GM23248 (cell line): ENCODE measurements around the gene GOLGA2. TPM values are rescaled to one million over a fixed set of nuclear protein-coding genes. Genes with fewer than 3 reads are reported as not detected.
A peak's percentile ranks its signal among the peaks of the same experiment; 100 is the strongest.
"Not testable (repeated sequence)": the region's sequence is repeated elsewhere in the genome, so short reads cannot be mapped to it uniquely, and the experiment has no call there.

Experiments used
- DNase-seq: peaks from one replicate; pipeline ENCODE4 v3.0.0-alpha.2; 2015
- H2AFZ ChIP-seq: fragments of 200-600 bp; sonication (generic); 2 replicates; pipeline ENCODE4 v1.6.1; 2016; ENCODE audit warnings: antibody characterized with exemption
- H3F3A ChIP-seq: fragments of 200-600 bp; sonication (generic); 2 replicates; pipeline ENCODE4 v1.6.1; 2016; ENCODE audit warnings: mild to moderate bottlenecking, antibody characterized with exemption, mixed run types; ENCODE audit not compliant: insufficient read depth
- H3K27ac ChIP-seq: fragments of 200-600 bp; sonication (generic); 2 replicates; pipeline ENCODE4 v1.5.1; 2016; ENCODE audit warnings: mild to moderate bottlenecking
- H3K27me3 ChIP-seq: fragments of 200-600 bp; sonication (generic); replicated peaks from 2 replicates; pipeline ENCODE4 v1.6.1; 2016; ENCODE audit warnings: mild to moderate bottlenecking; ENCODE audit not compliant: insufficient read depth
- H3K36me3 ChIP-seq: fragments of 200-600 bp; sonication (generic); 2 replicates; pipeline ENCODE4 v1.6.1; 2016; ENCODE audit warnings: low read depth, mild to moderate bottlenecking
- H3K4me1 ChIP-seq: fragments of 200-600 bp; sonication (generic); 2 replicates; pipeline ENCODE4 v1.6.1; 2016; ENCODE audit warnings: mild to moderate bottlenecking; ENCODE audit not compliant: insufficient read depth
- H3K4me2 ChIP-seq: fragments of 200-600 bp; sonication (generic); one replicate; pipeline ENCODE4 v1.6.1; 2016; ENCODE audit warnings: mild to moderate bottlenecking; ENCODE audit not compliant: unreplicated experiment
- H3K4me3 ChIP-seq: fragments of 200-600 bp; sonication (generic); 2 replicates; pipeline ENCODE4 v1.5.1; 2016; ENCODE audit warnings: mild to moderate bottlenecking
- H3K79me2 ChIP-seq: fragments of 200-600 bp; sonication (generic); 2 replicates; pipeline ENCODE4 v1.6.1; 2016; ENCODE audit warnings: mild to moderate bottlenecking; ENCODE audit not compliant: insufficient read depth
- H3K9ac ChIP-seq: fragments of 200-600 bp; sonication (generic); 2 replicates; pipeline ENCODE4 v1.6.1; 2016; ENCODE audit warnings: mild to moderate bottlenecking
- H3K9me2 ChIP-seq: fragments of 200-600 bp; sonication (generic); 2 replicates; pipeline ENCODE4 v1.6.1; 2016; ENCODE audit warnings: mixed run types, mild to moderate bottlenecking, moderate library complexity; ENCODE audit not compliant: insufficient read depth
- H3K9me3 ChIP-seq: fragments of 200-600 bp; sonication (generic); one replicate; pipeline ENCODE4 v1.6.1; 2017; ENCODE audit warnings: low read depth
- H4K20me1 ChIP-seq: fragments of 200-600 bp; sonication (generic); 2 replicates; pipeline ENCODE4 v1.6.0; 2016; ENCODE audit not compliant: insufficient read depth
- EZH2 ChIP-seq: fragments of 200-600 bp; sonication (generic); IDR thresholded peaks from 2 replicates; pipeline ENCODE4 v1.6.1; 2018; ENCODE audit warnings: antibody characterized with exemption, mild to moderate bottlenecking; ENCODE audit not compliant: insufficient read depth, poor library complexity, severe bottlenecking
- EZH2phosphoT487 ChIP-seq: fragments of 200-600 bp; sonication (generic); IDR thresholded peaks from 2 replicates; pipeline ENCODE4 v1.6.1; 2018; ENCODE audit warnings: antibody characterized with exemption, moderate library complexity, mild to moderate bottlenecking, low read depth; ENCODE audit not compliant: insufficient read depth
- WGBS, 2 experiments: methylation state at CpG; one replicate each; pipeline ENCODE4 v1.1.6; 2015 to 2017; ENCODE audit warnings: low lambda C conversion rate in 2 of 2, low coverage in 1 of 2; ENCODE audit errors: missing lambda C conversion rate in 2 of 2; 5-methylcytosine and 5-hydroxymethylcytosine counted together
- in situ Hi-C: fragments of 300-500 bp; cut with MboI; formaldehyde crosslinking; loops from 2 replicates; pipeline ENCODE4 v1.15.0; 2020
- polyA plus RNA-seq: library from polyadenylated mRNA; unstranded; fragments of >200 nt; fragmentation: Nextera tagmentation; extraction: Ambion mirVana; gene quantifications from 2 replicates; pipeline ENCODE4 v1.2.1, GENCODE V29; 2016
- total RNA-seq: library from RNA; depleted of rRNA; stranded (reverse); fragments of >200 nt; shearing (Covaris generic); gene quantifications from 2 replicates; pipeline ENCODE4 v1.2.3, GENCODE V29; 2014

Gene GOLGA2
- total and polyA plus RNA-seq, 2 experiments from 2014 or later: 35.1 to 116 TPM

- H4K20me1 ChIP-seq: no peaks in the 10 kb centered on the region
- H3K4me1 ChIP-seq: no peaks in the 10 kb centered on the region
- no peaks in the 10 kb centered on the region for H3K79me2 ChIP-seq
- H3K4me2 ChIP-seq: no peak overlapping the region
- no peak for TF ChIP-seq EZH2phosphoT487
- no peak for TF ChIP-seq EZH2
- H3K4me3 ChIP-seq: no peak overlapping the region
- H3K27me3 ChIP-seq: no peaks in the 10 kb centered on the region
- no peaks in the 10 kb centered on the region for H3F3A ChIP-seq
- H3K27ac ChIP-seq: no peak overlapping the region
- H3K9me2 ChIP-seq: no peaks in the 10 kb centered on the region
- H3K9ac ChIP-seq: no peak overlapping the region
- H3K9me3 ChIP-seq: no peaks in the 10 kb centered on the region
- DNase-seq: no peak
- 85 to 87% methylated on average over 28 of the region's 28 CpGs for WGBS, 2 experiments
- no peaks in the 10 kb centered on the region for H3K36me3 ChIP-seq
- H2AFZ ChIP-seq: no peak overlapping the region
- in situ Hi-C loops: no loop called here
Observed at GRCh38 chr9:128233817-128234406, 41.9 kb downstream of the GOLGA2 start.

GRCh38 chr9:128232528-128233428 lies 43.0 kb downstream of the GOLGA2 start:
- WGBS, 2 experiments: 62 to 68% methylated on average over 18 to 22 of the region's 22 CpGs
- no peaks in the 10 kb centered on the region for H3K27me3 ChIP-seq
- no peak overlapping the region for H2AFZ ChIP-seq
- no peaks in the 10 kb centered on the region for H3K9me2 ChIP-seq
- no peaks in the 10 kb centered on the region for H3K79me2 ChIP-seq
- H3K9me3 ChIP-seq: no peaks in the 10 kb centered on the region
- no peak for DNase-seq
- no peaks in the 10 kb centered on the region for H3F3A ChIP-seq
- in situ Hi-C loops: no loop called here
- no peaks in the 10 kb centered on the region for H3K4me1 ChIP-seq
- no peak overlapping the region for H3K4me3 ChIP-seq
- no peak overlapping the region for H3K27ac ChIP-seq
- H3K36me3 ChIP-seq: no peaks in the 10 kb centered on the region
- no peak overlapping the region for H3K9ac ChIP-seq
- H4K20me1 ChIP-seq: no peaks in the 10 kb centered on the region
- H3K4me2 ChIP-seq: no peak overlapping the region
- TF ChIP-seq EZH2 (no peak), EZH2phosphoT487 (no peak)

DNA sequence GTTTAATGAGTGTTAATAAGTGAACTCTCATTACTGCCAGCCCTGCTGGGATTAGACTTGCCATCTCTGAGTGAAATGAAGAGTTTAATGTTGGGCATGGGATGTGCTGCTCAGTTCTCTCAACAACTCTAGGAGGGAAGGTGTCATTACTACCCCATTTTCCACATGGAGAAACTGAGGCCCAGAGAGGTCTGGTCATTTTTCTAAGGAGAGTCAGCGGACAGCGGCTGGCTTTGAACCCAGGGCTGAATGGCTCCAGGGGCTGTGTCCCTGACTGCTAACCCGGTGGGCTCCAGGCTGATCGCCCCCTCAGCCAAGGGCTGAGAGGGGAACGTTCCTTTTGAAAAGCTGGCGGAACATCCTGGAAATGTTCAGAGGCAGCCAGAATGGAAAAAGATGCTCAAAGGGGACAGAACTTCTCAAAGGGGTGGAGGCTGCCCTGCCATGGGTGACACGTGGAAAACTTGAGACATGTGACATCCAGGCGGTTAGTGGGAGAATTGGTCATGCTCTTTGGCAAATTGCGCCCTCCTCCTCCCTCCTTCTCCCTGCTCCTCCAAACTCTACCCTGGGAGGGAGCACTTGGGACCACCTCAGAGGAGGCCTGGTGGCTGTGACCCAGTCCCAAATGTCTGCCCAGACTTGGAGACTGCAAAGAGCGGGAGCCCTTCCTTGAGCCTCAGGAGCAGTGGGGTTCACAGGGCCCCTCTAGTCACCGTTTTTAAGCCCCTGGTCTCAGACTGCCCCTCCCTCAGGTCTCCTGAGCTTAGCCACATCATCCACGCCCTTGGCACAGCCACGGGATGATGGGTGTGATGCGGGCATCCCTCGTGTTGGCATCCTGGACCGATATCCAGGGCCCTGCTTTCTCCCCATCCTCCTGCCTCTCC lies 43.9 kb downstream of the GOLGA2 start:
- H3K4me3 ChIP-seq: no peak overlapping the region
- H3K9me2 ChIP-seq: no peaks in the 10 kb centered on the region
- H3K4me1 ChIP-seq: no peaks in the 10 kb centered on the region
- H3K36me3 ChIP-seq: no peaks in the 10 kb centered on the region
- no peak overlapping the region for H3K9ac ChIP-seq
- no peaks in the 10 kb centered on the region for H4K20me1 ChIP-seq
- H3K27ac ChIP-seq: no peak overlapping the region
- no peaks in the 10 kb centered on the region for H3F3A ChIP-seq
- DNase-seq: peak; percentile 73
- TF ChIP-seq EZH2: no peak
- no peak for TF ChIP-seq EZH2phosphoT487
- H2AFZ ChIP-seq: no peak overlapping the region
- WGBS, 2 experiments: 42 to 45% methylated on average over 15 to 16 of the region's 16 CpGs
- H3K4me2 ChIP-seq: no peak overlapping the region
- H3K9me3 ChIP-seq: no peaks in the 10 kb centered on the region
- in situ Hi-C loops: no loop called here
- no peaks in the 10 kb centered on the region for H3K27me3 ChIP-seq
- no peaks in the 10 kb centered on the region for H3K79me2 ChIP-seq

DNA sequence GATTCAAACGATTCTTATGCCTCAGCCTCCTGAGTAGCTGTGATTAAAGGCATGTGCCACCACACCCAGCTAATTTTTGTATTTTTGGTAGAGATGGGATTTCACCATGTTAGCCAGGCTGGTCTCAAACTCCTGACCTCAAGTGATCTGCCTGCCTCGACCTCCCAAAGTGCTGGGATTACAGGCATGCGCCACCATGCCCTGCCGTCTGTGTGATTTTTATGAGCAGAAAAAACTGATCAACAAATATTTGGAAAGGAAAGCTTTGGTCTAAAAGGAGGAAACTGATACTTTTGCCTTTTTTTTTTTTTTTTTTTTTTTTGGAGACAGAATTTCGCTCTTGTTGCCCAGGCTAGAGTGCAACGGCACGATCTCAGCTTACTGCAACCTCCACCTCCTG lies 44.9 kb downstream of the GOLGA2 start:
- H3K9ac ChIP-seq, H3K36me3 ChIP-seq, DNase-seq, H3K27me3 ChIP-seq, in situ Hi-C loops, H3K9me2 ChIP-seq, H3K4me1 ChIP-seq, H3F3A ChIP-seq, H3K27ac ChIP-seq, H3K4me3 ChIP-seq, H4K20me1 ChIP-seq, H3K79me2 ChIP-seq, H3K4me2 ChIP-seq, H2AFZ ChIP-seq, H3K9me3 ChIP-seq: not testable (repeated sequence)
- WGBS, 2 experiments: 42 to 53% methylated on average over 7 of the region's 7 CpGs
